ENCODE results near the gene STMN3. TPM values are rescaled to one million over a fixed set of nuclear protein-coding genes. Genes with fewer than 3 reads are reported as not detected.
A peak's percentile ranks its signal among the peaks of the same experiment; 100 is the strongest.

Gene STMN3
- total and polyA plus RNA-seq, 4 donors: 0.42 to 2.9 (median 0.91) TPM

DNA sequence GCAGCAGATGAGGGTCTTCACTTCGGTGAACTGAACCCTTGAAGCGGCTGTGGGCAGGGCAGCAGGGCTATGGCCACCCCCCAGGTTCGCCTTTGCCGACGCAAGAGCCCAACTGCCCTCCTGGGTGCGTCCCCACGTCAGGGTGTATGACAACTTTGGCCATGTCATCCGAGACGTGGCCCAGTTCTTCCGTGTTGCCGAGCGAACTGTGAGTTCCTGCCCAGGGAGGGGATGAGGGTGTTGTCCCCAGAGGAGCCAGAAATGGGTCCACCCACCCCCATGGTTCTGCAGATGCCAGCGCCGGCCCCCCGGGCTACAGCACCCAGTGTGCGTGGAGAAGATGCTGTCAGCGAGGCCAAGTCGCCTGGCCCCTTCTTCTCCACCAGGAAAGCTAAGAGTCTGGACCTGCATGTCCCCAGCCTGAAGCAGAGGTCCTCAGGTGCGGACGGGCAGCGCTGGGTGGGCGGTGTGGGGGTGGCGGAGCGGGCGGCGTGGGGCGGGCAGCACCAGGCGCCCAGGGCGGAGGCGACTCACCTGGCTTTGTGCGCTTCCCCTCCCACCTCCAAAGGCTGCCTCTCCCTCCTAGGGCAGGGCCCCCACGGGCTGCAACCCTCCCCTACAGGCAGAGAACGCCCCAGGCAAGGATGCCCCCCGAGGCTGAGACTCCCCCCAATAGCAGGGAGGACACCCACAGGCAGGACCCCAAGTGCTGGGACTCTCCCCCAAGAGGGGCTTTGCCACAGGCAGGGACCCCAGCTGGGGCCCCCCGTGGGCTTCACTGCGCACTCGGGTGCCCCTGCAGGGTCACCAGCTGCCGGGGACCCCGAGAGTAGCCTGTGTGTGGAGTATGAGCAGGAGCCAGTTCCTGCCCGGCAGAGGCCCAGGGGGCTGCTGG is 37.0 kb upstream of the STMN3 start:
- Histone ChIP-seq H3K9ac (ENCODE audit: low read depth in 1 of 2, low read length in 2 of 2) (no peak overlapping the region), H3K36me3 (ENCODE audit: control insufficient read depth in 4 of 4, insufficient read depth in 3 of 4, low read depth in 1 of 4, low read length in 3 of 4) (peaks cover 0 to 3% (median 0%) of the 10 kb centered on the region in 4 donors), H3K4me1 (ENCODE audit: control insufficient read depth in 4 of 4, insufficient read depth in 4 of 4, low read length in 3 of 4) (peaks cover 0 to 5% (median 2%) of the 10 kb centered on the region in 4 donors), H3K27ac (ENCODE audit: low read depth in 1 of 2, low read length in 2 of 2) (no peak overlapping the region), H3K27me3 (ENCODE audit: control insufficient read depth in 4 of 4, insufficient read depth in 4 of 4, low read length in 3 of 4) (no peaks in the 10 kb centered on the region), H3K9me3 (ENCODE audit: control insufficient read depth in 4 of 4, low read length in 3 of 4) (no peaks in the 10 kb centered on the region), H3K4me3 (ENCODE audit: low read depth in 1 of 3, low read length in 3 of 3) (no peak overlapping the region)
- no peak for DNase-seq (ENCODE audit: low spot score)
- TF ChIP-seq HNF4G (IDR thresholded peaks at IDR 0.05): no peak
- TF ChIP-seq YY1 (IDR thresholded peaks at IDR 0.05): no peak
- no peak for TF ChIP-seq GABPA (IDR thresholded peaks at IDR 0.05 in 1 of 2, conservative IDR thresholded peaks at IDR 0.05 in 1 of 2)
- no peak for TF ChIP-seq RAD21 (IDR thresholded peaks at IDR 0.05)
- TF ChIP-seq, protein P1, sequence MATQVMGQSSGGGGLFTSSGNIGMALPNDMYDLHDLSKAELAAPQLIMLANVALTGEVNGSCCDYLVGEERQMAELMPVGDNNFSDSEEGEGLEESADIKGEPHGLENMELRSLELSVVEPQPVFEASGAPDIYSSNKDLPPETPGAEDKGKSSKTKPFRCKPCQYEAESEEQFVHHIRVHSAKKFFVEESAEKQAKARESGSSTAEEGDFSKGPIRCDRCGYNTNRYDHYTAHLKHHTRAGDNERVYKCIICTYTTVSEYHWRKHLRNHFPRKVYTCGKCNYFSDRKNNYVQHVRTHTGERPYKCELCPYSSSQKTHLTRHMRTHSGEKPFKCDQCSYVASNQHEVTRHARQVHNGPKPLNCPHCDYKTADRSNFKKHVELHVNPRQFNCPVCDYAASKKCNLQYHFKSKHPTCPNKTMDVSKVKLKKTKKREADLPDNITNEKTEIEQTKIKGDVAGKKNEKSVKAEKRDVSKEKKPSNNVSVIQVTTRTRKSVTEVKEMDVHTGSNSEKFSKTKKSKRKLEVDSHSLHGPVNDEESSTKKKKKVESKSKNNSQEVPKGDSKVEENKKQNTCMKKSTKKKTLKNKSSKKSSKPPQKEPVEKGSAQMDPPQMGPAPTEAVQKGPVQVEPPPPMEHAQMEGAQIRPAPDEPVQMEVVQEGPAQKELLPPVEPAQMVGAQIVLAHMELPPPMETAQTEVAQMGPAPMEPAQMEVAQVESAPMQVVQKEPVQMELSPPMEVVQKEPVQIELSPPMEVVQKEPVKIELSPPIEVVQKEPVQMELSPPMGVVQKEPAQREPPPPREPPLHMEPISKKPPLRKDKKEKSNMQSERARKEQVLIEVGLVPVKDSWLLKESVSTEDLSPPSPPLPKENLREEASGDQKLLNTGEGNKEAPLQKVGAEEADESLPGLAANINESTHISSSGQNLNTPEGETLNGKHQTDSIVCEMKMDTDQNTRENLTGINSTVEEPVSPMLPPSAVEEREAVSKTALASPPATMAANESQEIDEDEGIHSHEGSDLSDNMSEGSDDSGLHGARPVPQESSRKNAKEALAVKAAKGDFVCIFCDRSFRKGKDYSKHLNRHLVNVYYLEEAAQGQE (IDR thresholded peaks at IDR 0.05): no peak
- no peak for TF ChIP-seq SP1 (IDR thresholded peaks at IDR 0.05)
- TF ChIP-seq JUND (IDR thresholded peaks at IDR 0.05): no peak
- no peak for TF ChIP-seq EGR1 (IDR thresholded peaks at IDR 0.05; ENCODE audit: low read depth in 2 of 2)
- TF ChIP-seq, protein P2, sequence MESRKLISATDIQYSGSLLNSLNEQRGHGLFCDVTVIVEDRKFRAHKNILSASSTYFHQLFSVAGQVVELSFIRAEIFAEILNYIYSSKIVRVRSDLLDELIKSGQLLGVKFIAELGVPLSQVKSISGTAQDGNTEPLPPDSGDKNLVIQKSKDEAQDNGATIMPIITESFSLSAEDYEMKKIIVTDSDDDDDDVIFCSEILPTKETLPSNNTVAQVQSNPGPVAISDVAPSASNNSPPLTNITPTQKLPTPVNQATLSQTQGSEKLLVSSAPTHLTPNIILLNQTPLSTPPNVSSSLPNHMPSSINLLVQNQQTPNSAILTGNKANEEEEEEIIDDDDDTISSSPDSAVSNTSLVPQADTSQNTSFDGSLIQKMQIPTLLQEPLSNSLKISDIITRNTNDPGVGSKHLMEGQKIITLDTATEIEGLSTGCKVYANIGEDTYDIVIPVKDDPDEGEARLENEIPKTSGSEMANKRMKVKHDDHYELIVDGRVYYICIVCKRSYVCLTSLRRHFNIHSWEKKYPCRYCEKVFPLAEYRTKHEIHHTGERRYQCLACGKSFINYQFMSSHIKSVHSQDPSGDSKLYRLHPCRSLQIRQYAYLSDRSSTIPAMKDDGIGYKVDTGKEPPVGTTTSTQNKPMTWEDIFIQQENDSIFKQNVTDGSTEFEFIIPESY (IDR thresholded peaks at IDR 0.05): no peak
- TF ChIP-seq, protein P3, sequence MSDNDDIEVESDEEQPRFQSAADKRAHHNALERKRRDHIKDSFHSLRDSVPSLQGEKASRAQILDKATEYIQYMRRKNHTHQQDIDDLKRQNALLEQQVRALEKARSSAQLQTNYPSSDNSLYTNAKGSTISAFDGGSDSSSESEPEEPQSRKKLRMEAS (IDR thresholded peaks at IDR 0.05): no peak
- 89% methylated on average over 40 of the region's 40 CpGs for WGBS

DNA sequence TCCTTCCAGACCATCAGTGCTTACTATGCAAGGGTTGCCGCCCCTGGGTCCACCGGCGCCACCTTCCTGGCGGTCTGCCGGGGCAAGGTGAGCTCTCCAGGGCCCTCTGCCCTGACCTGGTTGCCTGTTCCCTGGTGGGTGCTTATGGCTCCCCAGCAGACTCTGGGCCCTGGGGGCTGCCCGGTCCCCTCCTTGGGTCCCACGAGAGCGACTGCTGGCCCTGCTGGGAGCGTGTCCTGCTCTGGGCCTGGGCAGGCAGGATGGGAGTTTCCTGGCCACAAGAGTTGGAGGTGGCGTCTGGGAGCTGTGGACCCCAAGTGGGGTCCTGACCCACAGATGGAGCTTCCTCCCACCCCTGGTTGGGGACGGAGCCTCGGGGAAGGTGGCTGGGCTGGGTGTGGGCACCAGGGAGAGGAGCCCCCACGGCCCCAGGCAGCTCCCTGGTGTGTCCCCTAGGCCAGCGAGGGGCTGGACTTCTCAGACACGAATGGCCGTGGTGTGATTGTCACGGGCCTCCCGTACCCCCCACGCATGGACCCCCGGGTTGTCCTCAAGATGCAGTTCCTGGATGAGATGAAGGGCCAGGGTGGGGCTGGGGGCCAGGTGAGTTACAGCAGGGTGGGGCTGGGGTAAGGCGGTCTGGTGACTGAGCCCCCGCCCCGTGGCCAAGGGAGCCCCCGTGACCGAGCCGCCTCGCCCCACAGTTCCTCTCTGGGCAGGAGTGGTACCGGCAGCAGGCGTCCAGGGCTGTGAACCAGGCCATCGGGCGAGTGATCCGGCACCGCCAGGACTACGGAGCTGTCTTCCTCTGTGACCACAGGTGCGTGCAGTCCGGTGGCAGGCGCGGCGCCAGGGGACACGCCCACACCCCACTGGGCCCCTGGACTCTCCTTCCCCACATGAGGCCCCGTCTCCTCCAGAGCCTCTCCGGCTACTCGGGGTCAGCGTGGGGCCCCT is 36.1 kb upstream of the STMN3 start:
- WGBS: 90% methylated on average over 44 of the region's 44 CpGs
- no peak for DNase-seq (ENCODE audit: low spot score)
- Histone ChIP-seq H3K9me3 (ENCODE audit: control insufficient read depth in 4 of 4, low read length in 3 of 4) (no peaks in the 10 kb centered on the region), H3K4me3 (ENCODE audit: low read depth in 1 of 3, low read length in 3 of 3) (no peak overlapping the region), H3K36me3 (ENCODE audit: control insufficient read depth in 4 of 4, insufficient read depth in 3 of 4, low read depth in 1 of 4, low read length in 3 of 4) (peaks cover 0 to 3% (median 0%) of the 10 kb centered on the region in 4 donors), H3K27ac (ENCODE audit: low read depth in 1 of 2, low read length in 2 of 2) (peak overlapping the region; percentile 5 to 93), H3K4me1 (ENCODE audit: control insufficient read depth in 4 of 4, insufficient read depth in 4 of 4, low read length in 3 of 4) (peaks cover 0 to 5% (median 2%) of the 10 kb centered on the region in 4 donors), H3K27me3 (ENCODE audit: control insufficient read depth in 4 of 4, insufficient read depth in 4 of 4, low read length in 3 of 4) (no peaks in the 10 kb centered on the region), H3K9ac (ENCODE audit: low read depth in 1 of 2, low read length in 2 of 2) (no peak overlapping the region)
- TF ChIP-seq, protein P1 (IDR thresholded peaks at IDR 0.05): no peak
- no peak for TF ChIP-seq EGR1 (IDR thresholded peaks at IDR 0.05; ENCODE audit: low read depth in 2 of 2)
- TF ChIP-seq, protein P3 (IDR thresholded peaks at IDR 0.05): no peak
- TF ChIP-seq, protein P4, sequence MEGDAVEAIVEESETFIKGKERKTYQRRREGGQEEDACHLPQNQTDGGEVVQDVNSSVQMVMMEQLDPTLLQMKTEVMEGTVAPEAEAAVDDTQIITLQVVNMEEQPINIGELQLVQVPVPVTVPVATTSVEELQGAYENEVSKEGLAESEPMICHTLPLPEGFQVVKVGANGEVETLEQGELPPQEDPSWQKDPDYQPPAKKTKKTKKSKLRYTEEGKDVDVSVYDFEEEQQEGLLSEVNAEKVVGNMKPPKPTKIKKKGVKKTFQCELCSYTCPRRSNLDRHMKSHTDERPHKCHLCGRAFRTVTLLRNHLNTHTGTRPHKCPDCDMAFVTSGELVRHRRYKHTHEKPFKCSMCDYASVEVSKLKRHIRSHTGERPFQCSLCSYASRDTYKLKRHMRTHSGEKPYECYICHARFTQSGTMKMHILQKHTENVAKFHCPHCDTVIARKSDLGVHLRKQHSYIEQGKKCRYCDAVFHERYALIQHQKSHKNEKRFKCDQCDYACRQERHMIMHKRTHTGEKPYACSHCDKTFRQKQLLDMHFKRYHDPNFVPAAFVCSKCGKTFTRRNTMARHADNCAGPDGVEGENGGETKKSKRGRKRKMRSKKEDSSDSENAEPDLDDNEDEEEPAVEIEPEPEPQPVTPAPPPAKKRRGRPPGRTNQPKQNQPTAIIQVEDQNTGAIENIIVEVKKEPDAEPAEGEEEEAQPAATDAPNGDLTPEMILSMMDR (IDR thresholded peaks at IDR 0.05; ENCODE audit: low read depth, low read length, missing input control): no peak
- TF ChIP-seq FOXA1 (IDR thresholded peaks at IDR 0.05): no peak
